Activated CD8-positive, alpha-beta memory T cell treated with anti-CD3 and anti-CD28 coated beads, Interleukin-2, amount 10 ng/mL, durations not matched to agents 7 days and 5 days (primary cell): Measurements from ENCODE around the gene ARHGAP12. TPM values are rescaled to one million over a fixed set of nuclear protein-coding genes. Genes with fewer than 3 reads are reported as not detected.

Experiments
- ATAC-seq: fragments of 150-1000 bp; cut with Tn5 transposase; one replicate; pipeline ENCODE4 v1.10.0; 2021; ENCODE audit warnings: moderate library complexity
- CTCF ChIA-PET: fragments of 350-600 bp; sonication (Branson Sonifier 250); formaldehyde crosslinking; loops from one replicate; lab custom pipeline; 2021; ENCODE audit warnings: antibody characterized with exemption; lab: Charles Lee
- DNase-seq: peaks from one replicate; pipeline ENCODE4 v3.0.0-alpha.2; 2020
- H3K27ac Mint-ChIP-seq: one replicate; pipeline ENCODE4 v1.8.0; 2021; ENCODE audit warnings: mild to moderate bottlenecking, mixed read lengths
- H3K27me3 Mint-ChIP-seq: one replicate; pipeline ENCODE4 v1.8.0; 2021; ENCODE audit warnings: mixed read lengths
- H3K36me3 Mint-ChIP-seq: one replicate; pipeline ENCODE4 v1.8.0; 2021; ENCODE audit warnings: mild to moderate bottlenecking, mixed read lengths
- H3K4me1 Mint-ChIP-seq: one replicate; pipeline ENCODE4 v1.8.0; 2021; ENCODE audit warnings: mixed read lengths
- H3K4me3 Mint-ChIP-seq: one replicate; pipeline ENCODE4 v1.8.0; 2021; ENCODE audit warnings: mild to moderate bottlenecking, moderate library complexity, mixed read lengths
- H3K9me3 Mint-ChIP-seq: one replicate; pipeline ENCODE4 v1.8.0; 2022; ENCODE audit warnings: low read depth, mixed read lengths
- total RNA-seq, 2 experiments: library from RNA; stranded (reverse); gene quantifications; one replicate each; pipeline ENCODE4 v1.2.3, GENCODE V29; 2021

ARHGAP12 gene
- total RNA-seq, 2 experiments from 2014 or later = 3.0 to 7.8 TPM

DNA sequence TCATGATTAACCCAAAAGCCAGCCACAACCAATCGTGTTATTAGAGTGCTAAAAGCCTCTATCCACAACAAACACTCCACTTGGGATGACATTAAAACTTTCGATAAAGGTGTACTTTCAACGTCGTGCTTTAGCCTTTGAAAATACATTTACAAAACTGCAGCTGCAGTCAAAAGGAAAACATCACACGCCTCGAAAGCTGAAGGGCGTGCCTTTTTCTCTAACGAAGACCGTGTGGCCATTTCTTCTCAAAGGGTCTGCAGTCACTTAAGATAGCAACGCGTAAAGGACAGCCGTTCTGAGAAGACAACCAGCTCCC, 1.1 kb downstream of the ARHGAP12 start:
- Mint-ChIP-seq H3K27ac (peak overlapping the region; percentile 73), H3K4me3 (peak overlapping the region; percentile 82), H3K9me3 (no peaks in the 10 kb centered on the region), H3K36me3 (peaks cover 1% of the 10 kb centered on the region), H3K27me3 (peaks cover 7% of the 10 kb centered on the region), H3K4me1 (peaks cover 55% of the 10 kb centered on the region)
- no peak for DNase-seq
- ATAC-seq = peak; percentile 14
- CTCF ChIA-PET = interaction anchor here (0.9 to 2.0 kb wide), 3 partner anchors 8 to 126 kb away, joined by 3 to 7 read pairs (median 4); no protein-coding TSS in a partner anchor

DNA sequence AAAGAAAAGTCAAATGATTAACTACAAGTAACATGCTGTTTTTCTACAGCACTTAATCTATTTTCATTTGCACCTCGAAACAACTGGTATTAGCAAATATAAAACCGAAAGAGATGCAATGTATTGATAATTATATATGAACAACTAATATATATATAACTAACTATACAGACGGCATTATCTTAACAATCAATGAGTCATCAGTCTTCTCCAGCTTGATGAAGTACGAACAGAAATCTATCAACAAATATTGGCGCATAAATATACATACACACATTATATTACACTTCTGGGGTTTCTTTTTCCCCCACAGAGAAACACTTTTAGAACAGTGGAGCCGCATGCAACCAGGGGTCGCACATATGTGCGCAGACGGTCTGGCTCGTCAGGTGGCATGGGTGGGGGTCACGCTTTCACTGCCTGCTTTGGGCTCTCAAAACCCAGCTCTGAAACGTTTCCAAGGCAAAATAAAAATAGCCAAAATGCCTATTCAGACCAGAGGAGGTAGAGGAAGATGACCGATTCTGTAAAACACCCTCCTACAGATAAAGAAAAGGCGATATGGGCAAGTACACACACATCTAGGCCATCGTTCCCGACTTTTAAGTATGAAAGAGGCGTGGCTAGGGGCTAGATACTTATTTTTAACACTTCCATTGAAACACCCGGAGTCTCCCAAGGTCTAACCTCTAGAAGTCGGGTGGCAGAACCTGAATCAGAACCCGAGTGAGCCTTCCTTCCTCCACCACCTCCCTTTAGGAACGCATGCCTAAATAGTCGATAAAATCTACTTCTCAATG, 1.7 kb downstream of the ARHGAP12 start:
- DNase-seq (no peak), ATAC-seq (no peak)
- Mint-ChIP-seq H3K9me3 (no peaks in the 10 kb centered on the region), H3K4me3 (peak overlapping the region; percentile 82), H3K4me1 (peaks cover 57% of the 10 kb centered on the region), H3K27ac (peak overlapping the region; percentile 73), H3K36me3 (peaks cover 1% of the 10 kb centered on the region), H3K27me3 (peaks cover 7% of the 10 kb centered on the region)
- CTCF ChIA-PET = interaction anchor here (0.9 to 2.0 kb wide), 3 partner anchors 8 to 127 kb away, joined by 3 to 7 read pairs (median 4); no protein-coding TSS in a partner anchor

GRCh38 chr10:31926160-31926559, 2.5 kb downstream of the ARHGAP12 start:
- CTCF ChIA-PET = interaction anchor here (0.8 to 2.0 kb wide), 2 partner anchors 9 to 64 kb away, joined by 3 to 7 read pairs; no protein-coding TSS in a partner anchor
- DNase-seq = no peak
- ATAC-seq = no peak
- Mint-ChIP-seq H3K36me3 (peaks cover 3% of the 10 kb centered on the region), H3K4me1 (peaks cover 64% of the 10 kb centered on the region), H3K4me3 (no peak overlapping the region), H3K9me3 (no peaks in the 10 kb centered on the region), H3K27ac (no peak overlapping the region), H3K27me3 (peaks cover 6% of the 10 kb centered on the region)

- DNase-seq = no peak
- H3K4me3 Mint-ChIP-seq = no peak overlapping the region
- H3K27me3 Mint-ChIP-seq = no peaks in the 10 kb centered on the region
- no peak overlapping the region for H3K27ac Mint-ChIP-seq
- peaks cover 61% of the 10 kb centered on the region for H3K4me1 Mint-ChIP-seq
- no peak for ATAC-seq
- H3K9me3 Mint-ChIP-seq = no peaks in the 10 kb centered on the region
- peaks cover 3% of the 10 kb centered on the region for H3K36me3 Mint-ChIP-seq
- CTCF ChIA-PET = no interaction called here
Measured at GRCh38 chr10:31924833-31925232, 3.8 kb downstream of the ARHGAP12 start.

- no peak overlapping the region for H3K4me3 Mint-ChIP-seq
- H3K27ac Mint-ChIP-seq = no peak overlapping the region
- CTCF ChIA-PET = no interaction called here
- DNase-seq (no peak), ATAC-seq (no peak)
- no peaks in the 10 kb centered on the region for H3K9me3 Mint-ChIP-seq
- peaks cover 68% of the 10 kb centered on the region for H3K4me1 Mint-ChIP-seq
- H3K27me3 Mint-ChIP-seq = no peaks in the 10 kb centered on the region
- peaks cover 3% of the 10 kb centered on the region for H3K36me3 Mint-ChIP-seq
Measured at GRCh38 chr10:31923389-31923788, 5.2 kb downstream of the ARHGAP12 start.

DNA sequence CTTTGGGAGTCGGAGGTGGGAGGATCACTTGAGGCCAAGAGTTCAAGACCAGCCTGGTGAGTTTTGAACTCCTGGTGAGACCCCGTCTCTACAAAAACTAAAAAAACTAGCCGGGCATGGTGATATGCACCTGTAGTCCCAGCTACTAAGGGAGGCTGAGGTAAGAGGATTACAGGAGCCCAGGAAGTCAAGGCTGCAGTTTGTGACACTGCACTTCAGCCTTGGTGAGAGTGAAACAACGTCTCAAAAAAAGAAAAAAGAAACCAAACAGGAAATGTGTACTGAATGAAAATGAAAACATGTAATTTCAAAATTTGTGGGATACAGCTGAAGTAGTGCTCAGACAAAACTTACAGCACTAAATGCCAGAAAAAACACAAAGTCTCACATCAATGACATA, 7.6 kb downstream of the ARHGAP12 start:
- peak; percentile 47 for DNase-seq
- peak overlapping the region; percentile 76 for H3K4me3 Mint-ChIP-seq
- H3K36me3 Mint-ChIP-seq = peaks cover 6% of the 10 kb centered on the region
- peak; percentile 83 for ATAC-seq
- no peaks in the 10 kb centered on the region for H3K9me3 Mint-ChIP-seq
- CTCF ChIA-PET = interaction anchor here (0.7 to 2.3 kb wide), 3 partner anchors 9 to 86 kb away, joined by 4 to 8 read pairs (median 7); no protein-coding TSS in a partner anchor
- H3K27me3 Mint-ChIP-seq = no peaks in the 10 kb centered on the region
- peak overlapping the region; percentile 89 for H3K27ac Mint-ChIP-seq
- H3K4me1 Mint-ChIP-seq = peaks cover 54% of the 10 kb centered on the region

GRCh38 chr10:31920538-31920937, 8.1 kb downstream of the ARHGAP12 start:
- no peak for DNase-seq
- peak overlapping the region; percentile 89 for H3K27ac Mint-ChIP-seq
- H3K27me3 Mint-ChIP-seq = no peaks in the 10 kb centered on the region
- CTCF ChIA-PET = interaction anchor here (1.2 to 2.3 kb wide), 3 partner anchors 10 to 58 kb away, joined by 4 to 8 read pairs (median 7); no protein-coding TSS in a partner anchor
- no peaks in the 10 kb centered on the region for H3K9me3 Mint-ChIP-seq
- H3K4me1 Mint-ChIP-seq = peaks cover 53% of the 10 kb centered on the region
- H3K36me3 Mint-ChIP-seq = peaks cover 6% of the 10 kb centered on the region
- no peak for ATAC-seq
- no peak overlapping the region for H3K4me3 Mint-ChIP-seq

GRCh38 chr10:31918671-31919409, 9.8 kb downstream of the ARHGAP12 start:
- Mint-ChIP-seq H3K36me3 (peaks cover 8% of the 10 kb centered on the region), H3K4me1 (peaks cover 40% of the 10 kb centered on the region), H3K27me3 (no peaks in the 10 kb centered on the region), H3K4me3 (no peak overlapping the region), H3K27ac (peak overlapping the region; percentile 48), H3K9me3 (no peaks in the 10 kb centered on the region)
- CTCF ChIA-PET = interaction anchor here (1.0 to 1.2 kb wide), 2 partner anchors 9 to 57 kb away, joined by 3 to 4 read pairs; no protein-coding TSS in a partner anchor
- peak; percentile 38 for ATAC-seq
- no peak for DNase-seq

DNA sequence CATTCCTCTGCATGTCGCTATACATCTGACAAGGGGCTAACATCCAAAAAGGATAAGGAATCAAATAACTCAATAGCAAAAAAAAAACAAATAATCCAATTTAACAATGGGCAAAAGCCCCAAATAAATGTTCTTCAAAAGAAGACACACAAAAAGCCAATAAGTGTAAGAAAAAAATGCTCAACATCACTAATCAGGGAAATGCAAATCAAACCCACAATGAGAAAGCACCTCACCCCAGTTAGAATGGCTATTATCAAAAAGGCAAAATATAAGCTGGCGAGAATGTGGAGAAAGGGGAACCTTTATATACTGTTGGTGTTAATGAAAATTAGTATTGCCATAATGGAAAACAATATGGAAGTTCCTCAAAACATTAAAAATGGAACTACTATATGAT, 14.3 kb downstream of the ARHGAP12 start:
- CTCF ChIA-PET = interaction anchor here (1.5 kb wide), 1 partner anchor 34 kb away, joined by 3 read pairs; no protein-coding TSS in a partner anchor
- Mint-ChIP-seq H3K36me3 (peaks cover 5% of the 10 kb centered on the region), H3K27me3 (no peaks in the 10 kb centered on the region), H3K4me1 (peaks cover 21% of the 10 kb centered on the region), H3K9me3 (no peaks in the 10 kb centered on the region), H3K4me3 (no peak overlapping the region), H3K27ac (no peak overlapping the region)
- DNase-seq (no peak), ATAC-seq (no peak)

- no peaks in the 10 kb centered on the region for H3K27me3 Mint-ChIP-seq
- H3K36me3 Mint-ChIP-seq = peaks cover 9% of the 10 kb centered on the region
- H3K27ac Mint-ChIP-seq = no peak overlapping the region
- DNase-seq = no peak
- peaks cover 14% of the 10 kb centered on the region for H3K4me1 Mint-ChIP-seq
- H3K4me3 Mint-ChIP-seq = no peak overlapping the region
- no peaks in the 10 kb centered on the region for H3K9me3 Mint-ChIP-seq
- no peak for ATAC-seq
- CTCF ChIA-PET = interaction anchor here (1.5 kb wide), 1 partner anchor 35 kb away, joined by 3 read pairs; no protein-coding TSS in a partner anchor
Measured at GRCh38 chr10:31912898-31913850, 15.5 kb downstream of the ARHGAP12 start.

DNA sequence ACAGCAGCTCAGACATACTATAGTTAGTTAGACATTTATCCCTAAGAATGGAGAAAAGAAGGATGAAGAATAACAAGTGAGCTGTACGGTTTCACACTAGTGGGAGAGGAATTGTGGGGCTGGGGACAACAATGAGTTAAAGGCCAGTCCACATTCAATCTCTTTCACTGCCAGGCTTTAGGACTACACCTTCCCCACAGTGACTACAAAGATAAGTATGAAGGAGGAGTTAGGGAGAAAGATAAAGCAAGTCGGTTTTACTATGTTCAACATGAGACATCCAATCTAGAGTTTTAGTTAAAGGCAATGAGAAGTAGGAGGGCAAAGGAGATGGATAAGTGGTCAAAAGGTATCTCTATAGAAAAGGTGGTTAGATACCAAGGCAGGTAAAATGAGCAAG, 16.3 kb downstream of the ARHGAP12 start:
- Mint-ChIP-seq H3K27ac (no peak overlapping the region), H3K27me3 (no peaks in the 10 kb centered on the region), H3K4me1 (peaks cover 11% of the 10 kb centered on the region), H3K4me3 (no peak overlapping the region), H3K36me3 (peaks cover 10% of the 10 kb centered on the region), H3K9me3 (no peaks in the 10 kb centered on the region)
- ATAC-seq (no peak), DNase-seq (no peak)
- CTCF ChIA-PET = interaction anchor here (1.4 kb wide), 1 partner anchor 18 kb away, joined by 3 read pairs; no protein-coding TSS in a partner anchor

DNA sequence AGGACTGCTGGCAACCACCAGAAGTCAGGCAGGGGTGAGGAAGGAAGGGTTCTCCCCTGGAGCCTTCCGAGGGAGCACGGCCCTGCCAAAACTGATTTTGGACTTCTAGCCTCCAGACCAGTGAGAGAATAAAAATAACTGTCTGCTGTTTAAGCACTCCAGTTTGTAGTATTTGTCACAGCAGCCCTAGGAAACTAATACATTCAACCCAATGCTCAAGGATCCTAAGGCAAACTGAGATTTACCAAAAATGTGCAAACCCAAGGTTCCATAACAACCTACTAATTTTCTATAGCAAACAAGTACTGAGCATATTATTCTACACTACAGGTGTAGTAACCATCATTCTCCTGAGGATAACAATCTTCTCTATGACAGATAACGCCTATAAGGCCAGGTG, 18.6 kb downstream of the ARHGAP12 start:
- H3K27me3 Mint-ChIP-seq = no peaks in the 10 kb centered on the region
- H3K4me3 Mint-ChIP-seq = no peak overlapping the region
- no peak overlapping the region for H3K27ac Mint-ChIP-seq
- ATAC-seq (no peak), DNase-seq (no peak)
- peaks cover 14% of the 10 kb centered on the region for H3K4me1 Mint-ChIP-seq
- no peaks in the 10 kb centered on the region for H3K9me3 Mint-ChIP-seq
- CTCF ChIA-PET = no interaction called here
- H3K36me3 Mint-ChIP-seq = peaks cover 11% of the 10 kb centered on the region
